IMR-90 (cell line): ENCODE measurements around the gene SPTLC3. TPM values are rescaled to one million over a fixed set of nuclear protein-coding genes. Genes with fewer than 3 reads are reported as not detected.

Experiments used
- ATAC-seq: fragments of 200-7000 bp; cut with Tn5 transposase; 2 replicates; pipeline ENCODE4 v1.9.1; 2020; ENCODE audit warnings: low read depth, mild to moderate bottlenecking, moderate library complexity
- BruUV-seq: library from RNA; stranded (reverse); fragments of 400-500 nt; replicated peaks from 2 replicates; lab custom pipeline; 2021; lab: Mats Ljungman, UMichigan
- CTCF ChIA-PET: fragments of 300-600 bp; formaldehyde crosslinking; extraction: SDS; loops from one replicate; lab custom pipeline; 2021; ENCODE audit warnings: antibody characterized with exemption; lab: Yijun Ruan, JAX
- POLR2A ChIA-PET: fragments of 300-600 bp; sonication (Branson Sonifier 250); formaldehyde crosslinking; loops from one replicate; lab custom pipeline; 2022; ENCODE audit warnings: antibody characterized with exemption; ENCODE audit not compliant: unreplicated experiment; lab: Charles Lee
- DNase-seq: peaks from one replicate; pipeline ENCODE4 v3.0.0; 2013
- H2AFZ ChIP-seq: replicated peaks from 2 replicates; pipeline ENCODE3; 2013; ENCODE audit warnings: low read length, mild to moderate bottlenecking; ENCODE audit not compliant: poor library complexity
- H2AK5ac ChIP-seq: 2 replicates; pipeline ENCODE4 v1.6.1; 2013; ENCODE audit warnings: low read depth, low read length, inconsistent platforms
- H2AK9ac ChIP-seq: replicated peaks from 2 replicates; pipeline ENCODE3; 2013; ENCODE audit warnings: mild to moderate bottlenecking, low read depth, low read length, moderate library complexity; ENCODE audit not compliant: poor library complexity
- H2BK120ac ChIP-seq: 2 replicates; pipeline ENCODE4 v1.6.1; 2013; ENCODE audit warnings: low read depth, low read length, inconsistent platforms
- H2BK15ac ChIP-seq: 3 replicates; pipeline ENCODE4 v1.6.1; 2013; ENCODE audit warnings: low read depth, low read length, inconsistent platforms
- H2BK20ac ChIP-seq: 2 replicates; pipeline ENCODE4 v1.6.1; 2013; ENCODE audit warnings: low read depth, mild to moderate bottlenecking, inconsistent platforms, low read length, moderate library complexity
- H2BK5ac ChIP-seq: 2 replicates; pipeline ENCODE4 v1.6.1; 2013; ENCODE audit warnings: mild to moderate bottlenecking, low read depth, low read length, inconsistent platforms; ENCODE audit not compliant: poor library complexity, severe bottlenecking
- H3K14ac ChIP-seq: replicated peaks from 2 replicates; pipeline ENCODE4 v1.6.1; 2013; ENCODE audit warnings: low read depth, low read length, inconsistent platforms
- H3K18ac ChIP-seq: 2 replicates; pipeline ENCODE4 v1.6.1; 2013; ENCODE audit warnings: low read depth, low read length, control low read depth
- H3K23ac ChIP-seq: 2 replicates; pipeline ENCODE4 v1.6.1; 2013; ENCODE audit warnings: low read depth, low read length, inconsistent platforms
- H3K27ac ChIP-seq: 2 replicates; pipeline ENCODE4 v1.5.1; 2013; ENCODE audit warnings: mild to moderate bottlenecking, control low read depth, low read length; ENCODE audit not compliant: insufficient read depth
- H3K27me3 ChIP-seq: 2 replicates; pipeline ENCODE4 v1.6.1; 2013; ENCODE audit warnings: low read length; ENCODE audit not compliant: control insufficient read depth, insufficient read depth
- H3K36me3 ChIP-seq: 2 replicates; pipeline ENCODE4 v1.6.1; 2013; ENCODE audit warnings: low read length, mixed read lengths; ENCODE audit not compliant: control insufficient read depth, insufficient read depth
- H3K4ac ChIP-seq: 2 replicates; pipeline ENCODE4 v1.6.1; 2013; ENCODE audit warnings: low read depth, low read length, inconsistent platforms
- H3K4me1 ChIP-seq: 2 replicates; pipeline ENCODE4 v1.6.1; 2013; ENCODE audit warnings: low read length, mixed read lengths; ENCODE audit not compliant: control insufficient read depth, insufficient read depth
- H3K4me2 ChIP-seq: 2 replicates; pipeline ENCODE4 v1.6.1; 2013; ENCODE audit warnings: low read depth, mild to moderate bottlenecking, control low read depth, low read length, moderate library complexity
- H3K4me3 ChIP-seq: 2 replicates; pipeline ENCODE4 v1.5.1; 2013; ENCODE audit warnings: low read depth, mild to moderate bottlenecking, control low read depth, low read length, moderate library complexity; ENCODE audit not compliant: insufficient read depth
- H3K56ac ChIP-seq: 2 replicates; pipeline ENCODE4 v1.6.1; 2013; ENCODE audit warnings: low read length, inconsistent platforms; ENCODE audit not compliant: insufficient read depth; ENCODE audit errors: extremely low read depth
- H3K79me1 ChIP-seq, 2 experiments: 2 replicates each; pipeline ENCODE4 v1.6.1; 2013; ENCODE audit warnings: low read length in 2 of 2, inconsistent platforms in 1 of 2, low read depth in 1 of 2
- H3K9ac ChIP-seq: 2 replicates; pipeline ENCODE4 v1.6.1; 2013; ENCODE audit warnings: low read depth, low read length, control low read depth
- H3K9me1 ChIP-seq: 2 replicates; pipeline ENCODE4 v1.6.1; 2013; ENCODE audit warnings: low read length, inconsistent platforms; ENCODE audit not compliant: insufficient read depth
- H3K9me3 ChIP-seq: 2 replicates; pipeline ENCODE4 v1.6.1; 2013; ENCODE audit warnings: low read length; ENCODE audit not compliant: control insufficient read depth, insufficient read depth
- H4K20me1 ChIP-seq: 2 replicates; pipeline ENCODE4 v1.6.1; 2013; ENCODE audit warnings: low read length, inconsistent platforms; ENCODE audit not compliant: insufficient read depth
- H4K5ac ChIP-seq: 2 replicates; pipeline ENCODE4 v1.6.1; 2013; ENCODE audit warnings: mild to moderate bottlenecking, low read depth, low read length, control low read depth
- H4K8ac ChIP-seq, 2 experiments: 2 replicates each; pipeline ENCODE4 v1.6.1; 2013; ENCODE audit warnings: low read depth in 2 of 2, low read length in 2 of 2, control low read depth in 1 of 2, inconsistent platforms in 1 of 2
- H4K91ac ChIP-seq: 2 replicates; pipeline ENCODE4 v1.6.1; 2013; ENCODE audit warnings: low read depth, low read length, inconsistent platforms; ENCODE audit not compliant: insufficient read depth
- BHLHE40 ChIP-seq: fragments of 150-350 bp; IDR thresholded peaks from 2 replicates; pipeline ENCODE4 v1.6.1; 2016; ENCODE audit warnings: mild to moderate bottlenecking, low read depth, low read length
- CEBPB ChIP-seq: IDR thresholded peaks from 2 replicates; pipeline ENCODE4 v1.6.1; 2012; ENCODE audit warnings: low read depth, low read length, improper control_type of control experiment
- CHD1 ChIP-seq: IDR thresholded peaks from 2 replicates; pipeline ENCODE4 v1.6.1; 2012; ENCODE audit warnings: low read depth, low read length, improper control_type of control experiment
- FOS ChIP-seq: fragments of 150-350 bp; IDR thresholded peaks from 2 replicates; pipeline ENCODE4 v1.6.1; 2016; ENCODE audit warnings: low read depth, low read length
- MAFK ChIP-seq: IDR thresholded peaks from 2 replicates; pipeline ENCODE4 v1.6.1; 2012; ENCODE audit warnings: low read depth, low read length, improper control_type of control experiment
- MAZ ChIP-seq: IDR thresholded peaks from 2 replicates; pipeline ENCODE4 v1.6.1; 2012; ENCODE audit warnings: low read depth, mild to moderate bottlenecking, low read length, improper control_type of control experiment, moderate library complexity, borderline replicate concordance
- MXI1 ChIP-seq: IDR thresholded peaks from 2 replicates; pipeline ENCODE4 v1.6.1; 2012; ENCODE audit warnings: low read depth, mild to moderate bottlenecking, low read length, moderate library complexity, borderline replicate concordance
- NFE2L2 ChIP-seq: fragments of 150-350 bp; IDR thresholded peaks from 2 replicates; pipeline ENCODE4 v1.6.1; 2016; ENCODE audit warnings: low read depth, mild to moderate bottlenecking, low read length
- POLR2A ChIP-seq: IDR thresholded peaks from 2 replicates; pipeline ENCODE4 v1.6.1; 2012; ENCODE audit warnings: mild to moderate bottlenecking, low read depth, low read length
- RAD21 ChIP-seq: IDR thresholded peaks from 2 replicates; pipeline ENCODE4 v1.6.1; 2012; ENCODE audit warnings: low read length, improper control_type of control experiment
- RCOR1 ChIP-seq: IDR thresholded peaks from 2 replicates; pipeline ENCODE4 v1.6.1; 2012; ENCODE audit warnings: mild to moderate bottlenecking, low read length, improper control_type of control experiment; ENCODE audit not compliant: insufficient replicate concordance
- RFX5 ChIP-seq: IDR thresholded peaks from 2 replicates; pipeline ENCODE4 v1.8.0; 2012; ENCODE audit warnings: low read depth, mild to moderate bottlenecking, low read length, moderate library complexity
- WGBS, 2 experiments: methylation state at CpG; one replicate each; pipeline versions ENCODE4 v1.1.5 to v1.1.7; 2013; ENCODE audit warnings: missing lambda C conversion rate in 2 of 2; ENCODE audit not compliant: insufficient read length in 1 of 2; ENCODE audit errors: extremely low coverage in 2 of 2; 5-methylcytosine and 5-hydroxymethylcytosine counted together
- dilution Hi-C: fragments of 300-500 bp; cut with HindIII; formaldehyde crosslinking; loops from one replicate; pipeline ENCODE4 v1.14.3; 2018; ENCODE audit warnings: low sequenced_read_pairs; ENCODE audit not compliant: unreplicated experiment
- in situ Hi-C: fragments of 300-500 bp; cut with MboI; formaldehyde crosslinking; loops from 3 replicates; pipeline ENCODE4 v1.14.3; 2019; ENCODE audit warnings: low sequenced_read_pairs, inconsistent platforms, mixed read lengths
- intact Hi-C: fragments of 100-400 bp; cut with micrococcal nuclease; formaldehyde crosslinking; loops from 2 replicates; pipeline ENCODE4 v1.10.0; 2022
- polyA plus RNA-seq, 3 experiments: library from polyadenylated mRNA; depleted of rRNA; stranded (reverse); fragments of >200 nt; gene quantifications; 2 replicates each; pipeline ENCODE4 v1.2.3, GENCODE V29; 2012; ENCODE audit warnings: low replicate concordance in 1 of 3
- total RNA-seq: library from RNA; depleted of rRNA; stranded (reverse); fragments of >200 nt; gene quantifications from 2 replicates; pipeline ENCODE4 v1.2.3, GENCODE V29; 2012
- TF ChIP-seq, protein P1 (sequence below): fragments of 150-350 bp; IDR thresholded peaks from 2 replicates; pipeline ENCODE4 v1.6.1; 2017; ENCODE audit warnings: mild to moderate bottlenecking, antibody characterized with exemption, low read length, low read depth

SPTLC3 gene
- total and polyA plus RNA-seq, 2 of the 4 experiments (the other 2 are of a cell fraction): 0.44 to 1.6 TPM

- no peak for TF ChIP-seq POLR2A
Observed at GRCh38 chr20:13111249-13111911, 102.6 kb downstream of the SPTLC3 start (continued).

DNA sequence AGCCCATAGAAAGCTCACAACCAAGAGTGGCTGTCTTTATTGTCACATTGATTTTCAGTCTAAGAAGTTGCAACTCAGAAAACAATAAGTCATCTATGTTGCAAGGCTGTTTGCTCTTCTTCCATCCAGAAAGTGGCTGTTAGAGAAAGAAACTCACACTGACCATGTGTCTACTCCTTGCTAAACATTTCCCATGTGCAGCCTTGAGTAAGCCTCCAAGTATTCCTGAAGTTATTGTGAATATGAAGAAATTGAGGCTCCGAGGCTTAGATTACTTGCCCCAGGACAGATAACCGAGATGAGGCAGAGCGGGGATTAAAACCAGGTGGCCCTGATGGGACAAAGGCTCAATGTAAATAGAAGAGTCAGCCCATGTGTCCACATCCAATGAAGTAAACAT, 105.0 kb downstream of the SPTLC3 start:
- in situ Hi-C loops: loop anchor here (10.0 kb wide), 1 partner anchor 431 kb away; no protein-coding TSS in a partner anchor
- H2BK15ac ChIP-seq: no peak overlapping the region
- no peak overlapping the region for H3K4me2 ChIP-seq
- no peak overlapping the region for H3K9ac ChIP-seq
- ChIA-PET POLR2A (no interaction called here), CTCF (no interaction called here)
- H3K27me3 ChIP-seq: peaks cover 2% of the 10 kb centered on the region; the same call in 1 of the 2 replicates
- H2AFZ ChIP-seq: no peak overlapping the region
- no peaks in the 10 kb centered on the region; the same call in 1 of the 2 replicates for H3K9me1 ChIP-seq
- intact Hi-C loops: no loop called here
- no peak overlapping the region for H3K18ac ChIP-seq
- H3K36me3 ChIP-seq: no peaks in the 10 kb centered on the region
- no peak overlapping the region for H3K14ac ChIP-seq
- no peaks in the 10 kb centered on the region for H3K9me3 ChIP-seq
- no peak overlapping the region for H2AK5ac ChIP-seq
- H3K4ac ChIP-seq: no peak overlapping the region
- H4K91ac ChIP-seq: no peak overlapping the region
- H2BK120ac ChIP-seq: no peak overlapping the region
- no peak overlapping the region for H4K5ac ChIP-seq
- H2AK9ac ChIP-seq: no peak overlapping the region
- no peak overlapping the region for H3K4me3 ChIP-seq
- H2BK20ac ChIP-seq: no peak overlapping the region
- no CpG with 5 or more reads among the region's 3 CpGs for WGBS, 2 experiments
- no peak for ATAC-seq
- DNase-seq: no peak
- no peak overlapping the region for H4K8ac ChIP-seq
- TF ChIP-seq FOS (no peak), MXI1 (no peak), RAD21 (no peak), MAZ (no peak), CEBPB (no peak), MAFK (no peak), POLR2A (no peak), NFE2L2 (no peak), BHLHE40 (no peak), CHD1 (no peak), RCOR1 (no peak), RFX5 (no peak)
- TF ChIP-seq, protein P1, sequence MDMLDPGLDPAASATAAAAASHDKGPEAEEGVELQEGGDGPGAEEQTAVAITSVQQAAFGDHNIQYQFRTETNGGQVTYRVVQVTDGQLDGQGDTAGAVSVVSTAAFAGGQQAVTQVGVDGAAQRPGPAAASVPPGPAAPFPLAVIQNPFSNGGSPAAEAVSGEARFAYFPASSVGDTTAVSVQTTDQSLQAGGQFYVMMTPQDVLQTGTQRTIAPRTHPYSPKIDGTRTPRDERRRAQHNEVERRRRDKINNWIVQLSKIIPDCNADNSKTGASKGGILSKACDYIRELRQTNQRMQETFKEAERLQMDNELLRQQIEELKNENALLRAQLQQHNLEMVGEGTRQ: no peak
- no peaks in the 10 kb centered on the region for H3K4me1 ChIP-seq
- H3K23ac ChIP-seq: no peak overlapping the region
- dilution Hi-C loops: no loop called here
- H3K56ac ChIP-seq: no peak overlapping the region
- H4K20me1 ChIP-seq: no peaks in the 10 kb centered on the region
- no peak overlapping the region for H2BK5ac ChIP-seq
- BruUV-seq: no TSS peak
- no peaks in the 10 kb centered on the region for H3K79me1 ChIP-seq
- no peak overlapping the region for H3K27ac ChIP-seq
